Adipocyte (in vitro differentiated cells): Measurements from ENCODE around the gene GRIFIN.

ENCODE experiments used
- DNase-seq: peaks from one replicate; pipeline ENCODE4 v3.0.0-alpha.2; 2015; ENCODE audit warnings: low read depth
- H3K27me3 ChIP-seq: replicated peaks from 2 replicates; pipeline ENCODE4 v1.7.0; 2013; ENCODE audit warnings: mild to moderate bottlenecking, low read length, moderate library complexity; ENCODE audit not compliant: control insufficient read depth, insufficient read depth
- H3K36me3 ChIP-seq: 2 replicates; pipeline ENCODE4 v1.7.0; 2013; ENCODE audit warnings: low read length, mild to moderate bottlenecking, moderate library complexity; ENCODE audit not compliant: control insufficient read depth, insufficient read depth, severe bottlenecking
- H3K4me1 ChIP-seq: 2 replicates; pipeline ENCODE4 v1.7.0; 2013; ENCODE audit warnings: mild to moderate bottlenecking, low read length, moderate library complexity; ENCODE audit not compliant: control insufficient read depth, insufficient read depth
- H3K4me3 ChIP-seq: 2 replicates; pipeline ENCODE4 v1.7.0; 2013; ENCODE audit warnings: mild to moderate bottlenecking, low read length, moderate library complexity
- H3K9ac ChIP-seq: 2 replicates; pipeline ENCODE4 v1.7.0; 2013; ENCODE audit warnings: mild to moderate bottlenecking, low read length, moderate library complexity
- H3K9me3 ChIP-seq: 2 replicates; pipeline ENCODE4 v1.7.0; 2013; ENCODE audit warnings: mild to moderate bottlenecking, low read length, moderate library complexity; ENCODE audit not compliant: control insufficient read depth

Gene GRIFIN

DNA sequence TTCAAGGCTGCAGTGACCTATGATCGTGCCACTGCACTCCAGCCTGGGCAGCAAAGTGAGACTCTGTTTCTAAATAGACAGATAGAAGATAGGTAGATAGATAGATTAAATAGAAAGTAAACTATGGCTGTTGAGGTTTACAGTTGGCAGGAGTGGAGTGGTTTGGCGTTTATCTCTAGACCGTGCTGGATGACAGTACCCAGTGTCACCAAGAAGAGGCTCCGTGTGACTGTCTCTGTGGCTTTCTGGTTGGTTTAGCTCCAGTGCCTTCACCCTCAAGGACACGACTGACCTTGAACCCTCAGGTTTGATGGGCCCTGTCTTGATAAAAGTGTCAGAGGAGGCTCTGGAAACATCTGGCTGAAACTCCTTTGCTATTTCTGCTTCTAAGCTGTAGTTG lies 41.1 kb downstream of the GRIFIN start:
- no peak overlapping the region for H3K4me3 ChIP-seq
- no peaks in the 10 kb centered on the region for H3K27me3 ChIP-seq
- no peak for DNase-seq
- H3K9me3 ChIP-seq, result peaks cover 7% of the 10 kb centered on the region
- H3K9ac ChIP-seq, result no peak overlapping the region
- H3K4me1 ChIP-seq, result peaks cover 17% of the 10 kb centered on the region
- H3K36me3 ChIP-seq, result peaks cover 33% of the 10 kb centered on the region

DNA sequence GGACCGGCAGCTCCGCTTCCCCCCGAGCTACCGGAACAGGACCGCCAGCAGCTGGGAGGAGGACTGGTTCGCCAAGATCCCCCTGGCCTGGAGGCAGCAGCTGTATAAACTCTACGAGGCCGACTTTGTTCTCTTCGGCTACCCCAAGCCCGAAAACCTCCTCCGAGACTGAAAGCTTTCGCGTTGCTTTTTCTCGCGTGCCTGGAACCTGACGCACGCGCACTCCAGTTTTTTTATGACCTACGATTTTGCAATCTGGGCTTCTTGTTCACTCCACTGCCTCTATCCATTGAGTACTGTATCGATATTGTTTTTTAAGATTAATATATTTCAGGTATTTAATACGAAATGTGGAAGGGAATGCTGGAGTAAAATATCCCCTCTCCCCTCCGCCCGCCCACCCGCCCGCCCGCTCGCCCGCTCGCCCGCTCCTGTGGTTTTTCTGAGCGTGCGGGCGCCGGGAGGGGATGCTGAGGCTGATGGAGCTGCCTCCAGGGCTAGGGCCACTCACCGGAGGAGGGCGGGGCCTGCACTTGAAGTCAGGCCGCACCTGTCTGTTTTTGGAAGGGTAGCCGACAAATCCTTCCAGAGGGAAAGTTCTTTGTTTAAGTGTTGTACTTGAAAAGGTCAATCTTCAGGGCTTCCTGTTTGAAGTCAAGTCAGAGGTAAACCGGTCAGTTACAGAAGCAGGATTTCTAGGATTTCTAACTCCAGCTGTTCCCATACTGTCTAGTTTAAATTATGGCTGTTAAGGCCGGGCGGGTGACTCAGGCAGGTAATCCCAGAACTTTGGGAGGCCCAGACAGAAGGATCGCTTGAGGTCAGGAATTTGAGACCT lies 42.3 kb downstream of the GRIFIN start:
- peaks cover 7% of the 10 kb centered on the region for H3K9me3 ChIP-seq
- H3K9ac ChIP-seq, result no peak overlapping the region
- H3K4me1 ChIP-seq, result peaks cover 13% of the 10 kb centered on the region
- no peaks in the 10 kb centered on the region for H3K27me3 ChIP-seq
- H3K4me3 ChIP-seq, result no peak overlapping the region
- no peak for DNase-seq
- peaks cover 33% of the 10 kb centered on the region for H3K36me3 ChIP-seq

DNA sequence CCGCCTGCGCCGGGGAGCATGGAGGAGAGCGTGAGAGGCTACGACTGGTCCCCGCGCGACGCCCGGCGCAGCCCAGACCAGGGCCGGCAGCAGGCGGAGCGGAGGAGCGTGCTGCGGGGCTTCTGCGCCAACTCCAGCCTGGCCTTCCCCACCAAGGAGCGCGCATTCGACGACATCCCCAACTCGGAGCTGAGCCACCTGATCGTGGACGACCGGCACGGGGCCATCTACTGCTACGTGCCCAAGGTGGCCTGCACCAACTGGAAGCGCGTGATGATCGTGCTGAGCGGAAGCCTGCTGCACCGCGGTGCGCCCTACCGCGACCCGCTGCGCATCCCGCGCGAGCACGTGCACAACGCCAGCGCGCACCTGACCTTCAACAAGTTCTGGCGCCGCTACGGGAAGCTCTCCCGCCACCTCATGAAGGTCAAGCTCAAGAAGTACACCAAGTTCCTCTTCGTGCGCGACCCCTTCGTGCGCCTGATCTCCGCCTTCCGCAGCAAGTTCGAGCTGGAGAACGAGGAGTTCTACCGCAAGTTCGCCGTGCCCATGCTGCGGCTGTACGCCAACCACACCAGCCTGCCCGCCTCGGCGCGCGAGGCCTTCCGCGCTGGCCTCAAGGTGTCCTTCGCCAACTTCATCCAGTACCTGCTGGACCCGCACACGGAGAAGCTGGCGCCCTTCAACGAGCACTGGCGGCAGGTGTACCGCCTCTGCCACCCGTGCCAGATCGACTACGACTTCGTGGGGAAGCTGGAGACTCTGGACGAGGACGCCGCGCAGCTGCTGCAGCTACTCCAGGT lies 43.1 kb downstream of the GRIFIN start:
- Histone ChIP-seq H3K4me3 (no peak overlapping the region), H3K36me3 (peaks cover 33% of the 10 kb centered on the region), H3K27me3 (no peaks in the 10 kb centered on the region), H3K9ac (no peak overlapping the region), H3K4me1 (peaks cover 6% of the 10 kb centered on the region), H3K9me3 (peaks cover 7% of the 10 kb centered on the region)
- DNase-seq, result no peak

DNA sequence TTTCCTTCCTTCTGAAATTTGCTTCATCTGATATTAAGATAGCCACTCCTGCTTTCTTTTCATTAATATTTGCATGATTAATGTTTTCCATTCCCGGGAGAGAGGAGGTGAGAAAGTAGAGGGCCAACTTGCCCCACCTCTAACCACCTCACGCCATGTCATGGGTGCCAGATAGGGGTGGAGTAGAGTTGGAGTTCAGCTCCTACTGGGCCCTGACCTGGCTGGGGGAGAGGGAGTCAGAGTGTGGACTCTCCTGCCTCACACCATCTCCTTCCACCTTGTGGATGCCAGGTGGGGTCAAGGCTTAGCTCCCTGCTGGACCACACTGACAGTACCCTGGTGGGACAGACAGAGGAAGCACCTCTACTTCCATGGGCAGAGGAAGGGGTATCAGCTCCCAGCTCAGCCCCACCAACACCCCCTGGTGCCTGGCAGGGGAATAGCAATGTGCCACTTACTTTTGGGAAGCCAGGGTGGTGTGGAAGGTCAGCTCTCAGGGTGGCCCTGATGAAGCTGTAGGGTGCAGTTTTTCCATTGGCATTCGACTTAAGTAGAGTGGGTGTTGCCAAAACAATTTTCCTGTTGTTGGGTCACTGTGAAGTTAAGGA lies 44.8 kb downstream of the GRIFIN start:
- H3K9ac ChIP-seq, result no peak overlapping the region
- DNase-seq, result no peak
- peaks cover 7% of the 10 kb centered on the region for H3K9me3 ChIP-seq
- peaks cover 3% of the 10 kb centered on the region for H3K4me1 ChIP-seq
- peaks cover 29% of the 10 kb centered on the region for H3K36me3 ChIP-seq
- no peak overlapping the region for H3K4me3 ChIP-seq
- H3K27me3 ChIP-seq, result no peaks in the 10 kb centered on the region

DNA sequence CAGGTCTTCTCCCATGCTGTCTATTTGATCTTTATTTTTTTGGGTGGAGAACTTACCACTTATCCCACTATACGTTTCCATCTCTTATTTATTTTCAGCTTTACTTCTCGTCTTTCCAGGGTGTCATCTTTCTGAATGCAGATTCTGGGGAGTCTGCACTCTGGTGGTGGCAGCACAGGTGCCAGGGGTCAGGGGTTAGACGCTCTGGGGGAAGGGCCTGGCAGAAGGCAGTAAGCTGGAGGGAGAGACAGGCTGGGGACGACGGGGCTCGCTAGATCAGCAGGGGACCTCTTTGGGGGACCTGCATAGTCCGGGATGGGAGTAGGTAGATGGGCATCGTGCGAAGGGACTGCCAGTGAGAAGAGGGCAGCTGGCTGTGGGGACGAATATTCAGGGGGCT lies 50.4 kb downstream of the GRIFIN start:
- peaks cover 3% of the 10 kb centered on the region for H3K4me1 ChIP-seq
- no peak overlapping the region for H3K9ac ChIP-seq
- H3K27me3 ChIP-seq, result no peaks in the 10 kb centered on the region
- H3K36me3 ChIP-seq, result no peaks in the 10 kb centered on the region
- H3K9me3 ChIP-seq, result no peaks in the 10 kb centered on the region
- DNase-seq, result no peak
- H3K4me3 ChIP-seq, result no peak overlapping the region
